LHCN-M2 (cell line): Measurements from ENCODE around the gene CYP27C1. TPM values are rescaled to one million over a fixed set of nuclear protein-coding genes. Genes with fewer than 3 reads are reported as not detected.
"Not testable (repeated sequence)": the region's sequence is repeated elsewhere in the genome, so short reads cannot be mapped to it uniquely, and the experiment has no call there.

Experiments
- DNase-seq: peaks from one replicate; pipeline ENCODE4 v3.0.0-alpha.2; 2012; ENCODE audit warnings: low read depth
- polyA plus RNA-seq: library from polyadenylated mRNA; unstranded; fragments of >200 nt; gene quantifications from one replicate; pipeline ENCODE4 v1.2.1, GENCODE V29; 2012; ENCODE audit warnings: missing spikeins
- total RNA-seq: library from RNA; depleted of rRNA; stranded (reverse); fragments of >200 nt; gene quantifications from 2 replicates; pipeline ENCODE4 v1.2.3, GENCODE V29; 2014; rRNA removed

CYP27C1 gene, protein sequence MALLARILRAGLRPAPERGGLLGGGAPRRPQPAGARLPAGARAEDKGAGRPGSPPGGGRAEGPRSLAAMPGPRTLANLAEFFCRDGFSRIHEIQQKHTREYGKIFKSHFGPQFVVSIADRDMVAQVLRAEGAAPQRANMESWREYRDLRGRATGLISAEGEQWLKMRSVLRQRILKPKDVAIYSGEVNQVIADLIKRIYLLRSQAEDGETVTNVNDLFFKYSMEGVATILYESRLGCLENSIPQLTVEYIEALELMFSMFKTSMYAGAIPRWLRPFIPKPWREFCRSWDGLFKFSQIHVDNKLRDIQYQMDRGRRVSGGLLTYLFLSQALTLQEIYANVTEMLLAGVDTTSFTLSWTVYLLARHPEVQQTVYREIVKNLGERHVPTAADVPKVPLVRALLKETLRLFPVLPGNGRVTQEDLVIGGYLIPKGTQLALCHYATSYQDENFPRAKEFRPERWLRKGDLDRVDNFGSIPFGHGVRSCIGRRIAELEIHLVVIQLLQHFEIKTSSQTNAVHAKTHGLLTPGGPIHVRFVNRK
- 0.32 and 0.63 TPM in 2 replicates for total RNA-seq
- polyA plus RNA-seq, result 1.7 TPM

DNA sequence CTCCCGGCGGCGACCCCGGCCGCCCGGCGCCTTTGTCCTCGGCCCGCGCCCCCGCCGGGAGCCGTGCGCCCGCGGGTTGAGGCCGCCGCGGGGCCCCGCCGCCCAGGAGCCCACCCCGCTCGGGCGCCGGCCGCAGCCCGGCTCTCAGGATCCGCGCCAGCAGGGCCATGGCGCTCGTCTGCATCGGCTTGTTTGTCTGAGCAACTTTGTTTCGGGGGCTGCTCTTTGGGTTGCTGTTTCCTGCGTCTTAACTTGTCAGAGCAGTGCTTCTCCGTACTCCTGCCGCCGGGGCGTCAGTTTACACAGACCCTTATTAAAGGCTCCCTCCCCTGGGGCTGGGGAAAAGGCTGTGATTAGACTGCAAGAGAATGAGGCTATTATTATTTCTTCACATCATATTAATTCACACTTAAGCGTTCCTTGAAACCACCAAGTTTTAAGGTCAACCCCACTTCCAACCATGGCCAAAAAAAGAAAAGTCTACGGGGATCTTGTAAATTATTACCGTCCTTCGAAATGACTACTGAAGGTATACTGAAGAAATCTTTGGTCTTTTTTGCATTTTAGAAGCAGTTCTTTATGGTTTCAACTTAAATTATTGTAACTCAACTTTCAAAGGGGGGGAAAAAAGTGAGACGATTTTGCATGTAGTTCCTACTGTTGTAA, at the start of gene CYP27C1:
Gene CYP27C1 (minus strand): TSS at position 198 of the 666 bp plus-strand sequence. CDS start 29 bp downstream, at position 169.
- no peak for DNase-seq

DNA sequence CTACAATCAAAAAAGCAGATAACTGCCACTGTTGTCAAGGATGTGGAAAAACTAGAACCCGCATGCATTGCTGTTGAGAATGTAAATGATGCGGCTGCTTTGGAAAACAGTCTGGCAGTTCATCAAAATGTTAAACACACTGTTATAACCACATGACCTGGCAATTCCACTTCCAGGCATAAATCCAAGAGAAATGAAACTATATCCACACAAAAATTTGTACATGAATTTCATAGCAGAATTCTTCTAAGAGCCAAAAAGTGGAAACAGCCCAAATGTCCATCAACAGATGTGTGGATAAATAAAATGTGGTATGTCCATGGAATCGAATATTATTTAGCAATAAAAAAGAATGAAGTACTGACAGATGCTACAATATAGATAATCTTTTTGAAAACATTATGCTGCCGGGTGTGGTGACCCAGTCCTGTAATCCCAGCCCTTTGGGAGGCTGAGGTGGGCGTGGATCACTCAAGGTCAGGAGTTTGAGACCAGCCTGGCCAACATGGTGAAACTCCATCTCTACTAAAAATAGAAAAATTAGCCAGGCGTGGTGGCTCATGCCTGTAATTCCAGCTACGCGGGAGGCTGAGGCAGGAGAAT, 41.8 kb upstream of the CYP27C1 start:
- peak; percentile 35 for DNase-seq

DNA sequence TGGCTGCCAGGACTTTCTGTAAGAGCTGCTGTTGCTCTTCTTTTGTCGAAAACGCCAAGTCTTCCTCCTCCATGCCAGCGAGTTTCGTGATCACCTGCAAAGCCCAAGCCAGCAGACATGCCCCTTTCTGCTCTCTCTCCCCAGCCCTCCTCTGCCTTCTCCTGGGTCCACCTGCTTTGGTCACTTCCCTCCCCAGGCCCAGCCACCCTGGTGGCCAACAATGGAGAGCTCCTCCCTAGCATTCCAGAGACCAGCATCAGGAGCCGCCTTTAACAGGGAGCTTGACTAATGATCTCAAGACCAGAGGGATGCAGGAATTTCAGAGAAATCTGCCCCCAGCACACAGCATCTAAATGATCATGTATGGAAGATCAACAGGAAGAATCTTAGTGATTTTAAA, 39.3 kb upstream of the CYP27C1 start:
- no peak for DNase-seq

DNA sequence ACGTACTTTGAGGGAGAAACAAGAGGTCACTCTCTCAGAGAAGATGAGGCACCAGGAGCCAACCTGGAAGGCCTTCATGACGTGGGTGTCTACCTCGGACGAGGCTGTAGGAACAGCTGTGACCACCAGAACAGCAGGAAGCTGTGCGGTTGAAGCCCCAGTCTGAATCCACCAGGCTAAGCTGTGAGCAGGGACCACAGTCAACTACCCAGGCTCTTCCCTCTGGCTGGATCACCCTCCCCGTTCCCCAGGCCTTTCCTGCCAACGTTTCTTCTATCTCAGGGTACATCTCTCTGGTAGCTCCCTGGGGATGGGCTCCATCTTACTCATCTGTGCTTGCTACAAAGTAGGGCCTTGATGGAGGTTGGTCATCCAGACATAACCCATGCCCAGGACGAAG, 36.8 kb upstream of the CYP27C1 start:
- no peak for DNase-seq

DNA sequence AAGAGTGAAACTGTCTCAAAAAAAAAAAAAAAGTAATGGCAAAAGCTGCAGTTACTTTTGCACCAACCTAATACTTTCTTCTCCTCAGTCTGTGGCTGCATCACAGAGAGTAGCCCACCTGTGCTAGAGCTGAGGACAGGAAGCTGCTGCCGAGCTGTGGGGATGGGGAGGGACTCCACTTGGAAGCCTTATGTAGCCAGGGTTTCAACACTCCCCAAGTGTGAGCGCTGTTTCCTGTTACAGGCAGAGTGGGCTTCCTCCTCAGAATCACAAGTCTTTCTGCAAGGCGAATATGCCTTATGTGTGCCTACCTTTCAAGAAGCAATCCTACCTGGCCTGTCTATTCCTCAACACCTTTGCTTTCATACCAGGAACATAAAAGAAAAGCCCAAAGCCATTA, 36.3 kb upstream of the CYP27C1 start:
- no peak for DNase-seq

DNA sequence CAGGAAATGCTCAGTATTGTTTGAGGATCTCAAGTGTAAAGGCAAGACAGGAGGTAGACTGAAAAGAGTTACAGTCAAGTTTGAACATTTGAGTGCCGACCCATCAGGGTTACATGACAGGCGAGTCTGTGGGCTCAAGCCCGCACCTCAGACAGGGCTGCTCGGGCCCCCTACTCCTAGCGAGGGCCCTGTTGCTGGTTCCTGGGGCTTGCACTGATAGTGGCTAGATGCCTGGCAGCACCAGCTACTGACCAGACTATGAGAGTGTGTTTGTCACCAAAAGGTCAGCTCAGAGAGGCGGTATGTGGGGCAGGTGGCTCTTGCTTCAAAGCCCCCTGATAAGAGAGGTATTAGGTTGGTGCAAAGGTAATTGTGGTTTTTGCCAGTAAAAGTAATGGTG, 35.6 kb upstream of the CYP27C1 start:
- DNase-seq, result no peak

DNA sequence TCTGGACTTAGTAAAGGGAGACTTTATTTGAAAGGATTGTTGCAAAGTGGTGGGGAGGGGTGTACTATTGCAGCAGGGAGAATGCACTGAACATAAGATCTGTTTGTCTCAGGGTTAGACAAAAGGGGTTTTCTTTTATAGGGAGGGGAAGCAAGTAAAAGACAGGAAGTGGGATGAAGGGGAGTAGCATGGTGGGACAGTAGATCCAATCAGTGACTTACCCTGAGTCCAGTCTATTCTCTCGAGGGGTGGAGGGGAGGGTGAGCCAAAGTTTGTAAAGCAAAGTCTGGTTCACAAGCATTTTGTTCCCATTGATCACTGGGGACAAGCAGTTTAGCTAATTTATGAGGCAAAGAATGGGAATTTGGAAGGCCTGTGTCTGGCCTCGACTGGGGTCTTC, 35.0 kb upstream of the CYP27C1 start:
- DNase-seq, result no peak

DNA sequence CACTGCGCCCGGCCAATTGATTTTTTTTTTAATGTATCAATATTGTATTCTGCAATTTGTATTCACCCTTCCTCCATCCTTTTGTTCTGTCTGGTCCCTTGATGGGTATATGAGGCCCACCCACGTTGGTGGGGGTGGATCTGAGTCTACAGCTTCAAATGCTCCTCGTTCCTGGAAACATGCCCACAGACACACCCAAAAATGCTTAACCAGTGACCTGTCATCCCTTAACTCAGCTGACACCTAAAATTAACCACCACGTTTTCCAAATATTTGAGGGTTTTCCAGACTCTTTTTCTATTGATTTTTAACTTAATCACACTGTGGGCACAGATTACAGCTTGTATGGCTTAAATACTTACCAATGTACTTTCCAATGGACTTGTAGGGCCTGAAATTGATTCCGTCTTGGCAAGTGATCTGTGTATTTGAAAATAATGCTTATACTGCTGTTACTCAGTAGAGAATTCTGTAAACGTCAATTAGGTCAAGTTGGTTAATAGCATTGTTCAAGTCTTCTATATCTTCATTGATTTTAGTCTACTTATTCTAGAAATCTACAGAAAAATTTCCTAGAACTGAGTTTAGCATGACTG, 34.4 kb upstream of the CYP27C1 start:
- peak; percentile 40 for DNase-seq

DNA sequence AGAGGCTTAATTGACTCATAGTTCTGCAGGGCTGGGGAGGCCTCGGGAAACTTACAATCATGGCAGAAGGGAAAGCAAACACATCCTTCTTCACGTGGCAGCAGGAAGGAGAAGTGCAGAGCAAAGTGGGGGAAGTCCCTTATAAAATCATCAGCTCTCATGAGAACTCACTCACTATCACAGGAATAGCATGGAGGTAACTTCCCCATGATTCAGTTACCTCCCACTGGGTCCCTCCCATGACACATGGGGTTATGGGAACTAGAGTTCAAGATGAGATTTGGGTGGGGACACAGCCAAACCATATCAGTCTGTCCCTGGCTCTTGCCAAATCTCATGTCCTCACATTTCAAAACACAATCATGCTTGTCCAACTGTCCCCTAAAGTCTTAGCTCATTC, 21.1 kb upstream of the CYP27C1 start:
- DNase-seq, result not testable (repeated sequence)

DNA sequence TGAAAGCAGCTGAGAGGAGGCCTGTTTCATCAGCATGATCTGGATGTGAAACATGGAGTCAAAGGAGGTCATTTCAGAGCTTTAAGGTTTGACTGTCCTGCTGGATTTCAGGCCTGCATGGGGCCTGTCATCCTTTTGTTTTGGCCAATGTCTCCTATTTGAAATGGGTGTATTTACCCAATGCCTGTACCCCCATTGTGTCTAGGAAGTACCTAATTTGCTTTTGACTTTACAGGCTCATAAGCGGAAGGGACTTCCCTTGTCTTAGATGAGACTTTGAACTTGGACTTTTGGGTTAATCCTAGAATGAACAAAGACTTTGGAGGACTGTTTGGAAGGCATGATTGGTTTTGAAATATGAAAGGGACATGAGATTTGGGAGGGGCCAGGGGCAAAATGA, 19.3 kb upstream of the CYP27C1 start:
- DNase-seq, result no peak

DNA sequence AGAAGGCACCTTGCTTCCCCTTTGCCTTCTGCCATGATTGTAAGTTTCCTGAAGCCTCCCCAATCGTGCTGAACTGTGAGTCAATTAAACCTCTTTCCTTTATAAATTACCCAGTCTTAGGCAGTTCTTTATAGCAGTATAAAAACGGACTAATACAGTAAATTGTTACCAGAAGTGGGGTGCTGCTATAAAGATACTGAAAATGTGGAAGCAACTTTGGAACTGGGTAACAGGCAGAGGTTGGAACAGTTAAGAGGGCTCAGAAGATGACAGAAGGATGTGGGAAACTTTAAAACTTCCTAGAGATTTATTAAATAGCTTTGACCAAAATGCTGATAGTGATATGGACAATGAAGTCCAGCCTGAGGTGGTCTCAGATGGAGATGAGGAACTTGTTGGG, 17.7 kb upstream of the CYP27C1 start:
- DNase-seq, result not testable (repeated sequence)

DNA sequence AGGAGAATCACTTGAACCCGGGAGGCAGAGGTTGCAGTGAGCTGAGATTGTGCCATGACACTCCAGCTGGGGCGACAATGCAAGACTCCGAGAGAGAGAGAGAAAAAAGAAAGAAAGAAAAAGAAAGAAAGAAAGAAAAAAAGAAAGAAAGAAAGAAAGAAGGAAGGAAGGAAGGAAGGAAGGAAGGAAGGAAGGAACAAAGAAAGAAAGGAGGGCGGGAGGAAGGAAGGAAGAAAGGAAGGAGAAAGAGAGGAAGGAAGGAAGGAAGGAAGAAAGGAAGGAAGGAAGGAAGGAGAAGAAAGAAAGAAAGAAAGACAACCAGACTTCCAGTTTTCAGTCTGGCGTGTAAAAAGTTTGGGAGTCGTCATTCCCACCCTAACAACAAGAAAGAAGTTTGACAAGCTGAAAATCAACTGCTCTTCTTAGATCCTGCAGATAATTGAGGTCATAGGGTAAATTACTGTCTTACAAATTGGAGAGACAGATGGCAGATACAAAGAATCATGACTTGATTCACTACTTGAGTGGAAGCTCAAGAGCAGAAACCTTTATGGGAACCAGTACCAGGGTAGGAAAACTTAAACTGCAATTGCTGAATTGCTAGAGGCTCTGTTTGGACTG, 15.1 kb upstream of the CYP27C1 start:
- no peak for DNase-seq

DNA sequence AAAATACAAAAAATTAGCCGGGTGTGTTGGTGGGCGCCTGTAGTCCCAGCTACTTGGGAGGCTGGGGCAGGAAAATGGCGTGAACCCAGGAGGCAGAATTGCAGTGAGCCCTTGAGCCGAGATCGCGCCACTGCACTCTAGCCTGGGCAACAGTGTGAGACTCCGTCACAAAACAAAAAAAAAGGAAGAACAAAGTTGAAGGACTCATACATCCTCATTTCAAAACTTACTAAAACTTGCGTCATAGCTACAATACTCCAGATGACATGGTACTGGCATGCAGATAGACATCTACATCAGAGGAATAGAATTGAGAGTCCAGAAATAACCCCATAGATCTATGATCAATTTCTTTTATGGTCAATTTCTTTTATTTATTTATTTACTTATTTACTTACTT, 13.6 kb upstream of the CYP27C1 start:
- DNase-seq, result no peak

DNA sequence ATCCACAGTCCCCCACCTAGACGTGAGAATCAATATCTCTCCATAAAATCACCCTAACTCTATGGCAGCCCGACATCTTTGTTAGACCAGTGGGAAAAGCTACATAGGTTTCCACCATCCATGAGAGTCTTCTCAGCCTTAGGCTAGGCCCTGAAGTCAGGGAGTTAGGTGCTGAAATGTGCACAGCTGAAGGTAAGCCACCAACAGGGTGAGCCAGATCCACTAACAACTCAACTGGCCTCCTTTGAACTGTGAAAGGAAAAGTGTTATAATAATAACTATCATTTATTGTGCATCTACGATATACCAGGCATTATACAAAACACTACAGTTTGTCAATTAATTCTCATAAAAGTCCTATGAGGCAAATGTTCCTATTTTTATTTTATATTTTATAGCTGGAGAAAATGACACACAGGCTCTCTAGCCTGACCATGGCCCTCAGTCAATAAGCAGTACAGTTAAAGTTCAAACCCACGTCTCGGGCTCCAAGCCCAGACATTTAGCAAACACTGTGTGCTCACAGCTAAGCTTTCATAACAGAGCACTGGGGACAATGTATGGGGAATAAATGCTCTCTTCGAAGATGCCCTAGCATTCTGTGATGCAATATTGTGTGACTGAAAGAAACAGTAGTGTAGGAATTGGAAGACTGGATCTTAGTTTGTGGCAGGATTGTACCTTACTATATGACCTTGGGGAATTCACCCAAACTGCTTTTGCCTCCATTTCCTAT, 11.2 kb upstream of the CYP27C1 start:
- no peak for DNase-seq

DNA sequence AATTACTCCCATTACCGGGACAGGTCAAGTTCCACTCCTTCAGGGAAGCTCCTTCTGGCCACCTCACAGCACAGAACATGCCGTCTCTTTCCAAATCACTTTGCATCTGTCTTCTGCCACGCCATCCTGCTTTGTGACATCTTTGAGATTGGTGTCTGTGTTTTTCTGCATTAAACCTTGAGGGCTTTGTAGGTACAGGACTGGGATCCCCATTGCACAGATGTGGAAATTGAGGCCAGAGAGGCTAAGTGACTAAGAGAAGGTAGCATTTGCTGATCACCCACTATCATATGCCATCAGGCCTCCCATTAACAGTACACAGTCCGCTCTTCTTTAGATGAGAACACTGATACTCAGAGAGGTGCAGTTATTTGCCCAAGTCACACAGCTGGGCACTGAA, 9.5 kb upstream of the CYP27C1 start:
- no peak for DNase-seq

DNA sequence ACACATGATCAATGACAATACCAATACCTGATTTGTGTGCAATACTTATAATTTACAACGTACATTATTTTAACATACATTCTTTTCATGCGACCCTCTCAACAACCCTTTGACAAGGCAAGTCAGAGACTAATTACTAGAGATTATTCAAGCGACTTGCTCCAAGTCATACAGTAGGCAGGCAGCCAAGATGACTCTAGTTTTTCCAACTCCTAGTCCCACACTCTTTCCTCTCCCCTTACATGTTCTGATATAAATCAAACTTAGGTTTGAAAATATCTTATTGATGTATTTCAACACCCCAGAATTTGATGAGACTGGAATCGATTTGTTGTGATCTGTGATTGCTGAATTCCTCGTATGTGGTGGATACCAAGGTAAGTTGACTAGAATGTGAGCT, 8.0 kb upstream of the CYP27C1 start:
- no peak for DNase-seq

DNA sequence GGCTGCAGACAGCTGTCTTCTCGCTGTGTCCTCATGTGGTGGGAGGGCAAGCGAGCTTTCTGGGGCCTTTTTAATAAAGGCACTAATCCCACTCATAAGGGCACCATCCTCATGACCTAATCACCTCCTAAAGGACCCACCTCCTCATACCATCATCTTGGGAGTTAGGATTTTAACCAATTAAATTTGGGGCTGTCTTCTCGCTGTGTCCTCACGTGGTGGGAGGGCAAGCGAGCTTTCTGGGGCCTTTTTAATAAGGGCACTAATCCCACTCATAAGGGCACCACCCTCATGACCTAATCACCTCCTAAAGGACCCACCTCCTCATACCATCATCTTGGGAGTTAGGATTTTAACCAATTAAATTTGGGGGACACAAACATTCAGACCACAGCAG, 7.2 kb upstream of the CYP27C1 start:
- DNase-seq, result not testable (repeated sequence)

DNA sequence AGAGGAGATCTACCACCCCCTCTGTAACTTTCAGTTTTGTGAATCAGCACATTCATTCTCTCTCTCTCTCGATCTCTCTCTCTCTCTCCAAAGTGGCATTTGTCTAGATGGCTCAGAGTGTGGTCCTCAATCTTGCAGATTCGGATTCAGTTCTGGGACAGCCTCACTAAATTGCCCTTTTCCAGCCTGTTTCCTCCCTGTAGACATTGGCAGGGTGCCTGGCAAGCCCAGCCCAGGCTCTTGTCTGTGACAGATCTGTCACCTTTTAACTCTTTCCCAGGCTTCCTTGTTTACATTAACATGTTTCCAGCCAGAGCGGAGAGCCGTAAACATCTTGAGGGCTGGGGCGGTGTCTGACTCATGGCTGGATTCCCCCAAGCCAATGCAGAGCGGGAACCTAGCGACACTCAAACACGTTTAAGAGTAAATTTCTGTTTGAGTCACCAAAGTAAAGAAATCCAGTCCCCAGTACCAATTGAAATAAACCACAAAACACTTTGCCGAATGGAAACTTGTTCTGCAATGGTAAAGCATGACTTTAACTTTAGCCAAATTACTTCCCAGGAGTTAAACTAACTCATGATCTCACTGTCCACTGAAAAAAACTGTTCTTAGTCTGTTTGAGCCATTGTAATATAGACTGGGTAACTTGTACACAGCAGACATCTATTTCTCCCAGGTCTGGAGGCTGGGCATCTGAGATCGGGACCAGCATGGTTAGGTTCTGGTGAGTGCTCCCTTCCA, 6.6 kb upstream of the CYP27C1 start:
- DNase-seq, result peak; percentile 24

DNA sequence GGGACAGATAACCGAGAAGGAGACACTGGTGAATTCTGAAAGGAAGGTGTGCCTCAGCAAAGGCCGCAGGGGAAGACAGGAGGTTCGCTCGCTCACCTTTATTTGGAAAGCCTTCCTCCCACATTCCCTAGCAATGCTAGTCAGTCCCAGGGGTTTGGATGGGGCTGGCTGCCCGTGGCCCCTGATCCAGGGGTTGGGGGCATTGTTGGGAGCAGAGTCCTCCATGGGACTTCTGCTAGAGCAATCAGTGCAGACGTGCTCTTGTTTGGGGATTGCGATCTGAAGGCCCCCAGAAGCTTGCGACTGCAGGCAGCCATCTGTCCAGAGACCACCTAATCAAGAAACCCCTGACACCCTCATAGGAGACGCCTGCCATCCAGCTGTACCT, 6.0 kb upstream of the CYP27C1 start:
- DNase-seq, result no peak
